ENCODE results near the gene SORCS1. TPM values are rescaled to one million over a fixed set of nuclear protein-coding genes. Genes with fewer than 3 reads are reported as not detected.

The SORCS1 gene
- total and polyA plus RNA-seq, 4 experiments from 2014 or later = not detected

GRCh38 chr10:106560925-106561640 lies 603.4 kb downstream of the SORCS1 start:
- no peak overlapping the region for H3K27ac Mint-ChIP-seq
- H3K4me3 ChIP-seq (ENCODE audit: low read length in 2 of 2) = no peak overlapping the region
- H3K27me3 ChIP-seq (ENCODE audit: insufficient read depth, low read length) = no peaks in the 10 kb centered on the region
- no peak for DNase-seq
- ChIA-PET CTCF (ENCODE audit: partially characterized antibody) (no interaction called here), POLR2A (ENCODE audit: partially characterized antibody) (no interaction called here)
- H3K4me1 Mint-ChIP-seq = no peaks in the 10 kb centered on the region
- no peaks in the 10 kb centered on the region for H3K36me3 Mint-ChIP-seq
- intact Hi-C loops (cut with micrococcal nuclease) = no loop called here
- no peaks in the 10 kb centered on the region for H3K9me3 ChIP-seq (ENCODE audit: control insufficient read depth in 1 of 2, low read length in 2 of 2)
- no peaks in the 10 kb centered on the region for H3K36me3 ChIP-seq (ENCODE audit: insufficient read depth, low read length)
- no peak overlapping the region for H3K4me3 Mint-ChIP-seq
- H3K9me3 Mint-ChIP-seq = peaks cover 0 to 5% (median 3%) of the 10 kb centered on the region in 8 donors
- H3K4me1 ChIP-seq (ENCODE audit: insufficient read depth, low read length) = no peaks in the 10 kb centered on the region
- H3K27me3 Mint-ChIP-seq = no peaks in the 10 kb centered on the region
- H3K27ac ChIP-seq (ENCODE audit: low read depth, low read length) = no peak overlapping the region

- intact Hi-C loops (cut with micrococcal nuclease) = no loop called here
- Histone ChIP-seq H3K27ac (ENCODE audit: low read depth, low read length) (no peak overlapping the region), H3K4me3 (ENCODE audit: low read length in 2 of 2) (no peak overlapping the region), H3K36me3 (ENCODE audit: insufficient read depth, low read length) (no peaks in the 10 kb centered on the region), H3K27me3 (ENCODE audit: insufficient read depth, low read length) (no peaks in the 10 kb centered on the region), H3K9me3 (ENCODE audit: control insufficient read depth in 1 of 2, low read length in 2 of 2) (no peaks in the 10 kb centered on the region), H3K4me1 (ENCODE audit: insufficient read depth, low read length) (no peaks in the 10 kb centered on the region)
- no peak for DNase-seq
- H3K27ac Mint-ChIP-seq = no peak overlapping the region
- peaks cover 0 to 5% (median 2%) of the 10 kb centered on the region in 8 donors for H3K9me3 Mint-ChIP-seq
- H3K27me3 Mint-ChIP-seq = no peaks in the 10 kb centered on the region
- ChIA-PET POLR2A (ENCODE audit: partially characterized antibody) (no interaction called here), CTCF (ENCODE audit: partially characterized antibody) (no interaction called here)
- no peak overlapping the region for H3K4me3 Mint-ChIP-seq
- no peaks in the 10 kb centered on the region for H3K36me3 Mint-ChIP-seq
- H3K4me1 Mint-ChIP-seq = no peaks in the 10 kb centered on the region
Measured at GRCh38 chr10:106559442-106559841, 605.1 kb downstream of the SORCS1 start.

GRCh38 chr10:106557951-106558733 lies 606.4 kb downstream of the SORCS1 start:
- H3K4me3 ChIP-seq (ENCODE audit: low read length in 2 of 2) = no peak overlapping the region
- Mint-ChIP-seq H3K27me3 (no peaks in the 10 kb centered on the region), H3K27ac (no peak overlapping the region), H3K36me3 (no peaks in the 10 kb centered on the region), H3K9me3 (peaks cover 0 to 5% (median 2%) of the 10 kb centered on the region in 8 donors), H3K4me3 (no peak overlapping the region), H3K4me1 (no peaks in the 10 kb centered on the region)
- no peaks in the 10 kb centered on the region for H3K36me3 ChIP-seq (ENCODE audit: insufficient read depth, low read length)
- intact Hi-C loops (cut with micrococcal nuclease) = no loop called here
- H3K4me1 ChIP-seq (ENCODE audit: insufficient read depth, low read length) = no peaks in the 10 kb centered on the region
- POLR2A ChIA-PET (ENCODE audit: partially characterized antibody) = no interaction called here
- H3K27ac ChIP-seq (ENCODE audit: low read depth, low read length) = no peak overlapping the region
- no peaks in the 10 kb centered on the region for H3K9me3 ChIP-seq (ENCODE audit: control insufficient read depth in 1 of 2, low read length in 2 of 2)
- CTCF ChIA-PET (ENCODE audit: partially characterized antibody) = no interaction called here
- no peaks in the 10 kb centered on the region for H3K27me3 ChIP-seq (ENCODE audit: insufficient read depth, low read length)
- DNase-seq = no peak

GRCh38 chr10:106557053-106557452 lies 607.5 kb downstream of the SORCS1 start:
- POLR2A ChIA-PET (ENCODE audit: partially characterized antibody) = no interaction called here
- no peak overlapping the region for H3K4me3 ChIP-seq (ENCODE audit: low read length in 2 of 2)
- no peaks in the 10 kb centered on the region for H3K9me3 ChIP-seq (ENCODE audit: control insufficient read depth in 1 of 2, low read length in 2 of 2)
- Mint-ChIP-seq H3K27ac (no peak overlapping the region), H3K27me3 (no peaks in the 10 kb centered on the region), H3K4me3 (no peak overlapping the region), H3K36me3 (no peaks in the 10 kb centered on the region), H3K4me1 (no peaks in the 10 kb centered on the region), H3K9me3 (peaks cover 0 to 5% (median 3%) of the 10 kb centered on the region in 8 donors)
- H3K27me3 ChIP-seq (ENCODE audit: insufficient read depth, low read length) = no peaks in the 10 kb centered on the region
- CTCF ChIA-PET (ENCODE audit: partially characterized antibody) = interaction anchor here (0.6 kb wide), 1 partner anchor 67 kb away, joined by 4 read pairs; no protein-coding TSS in a partner anchor
- no peaks in the 10 kb centered on the region for H3K36me3 ChIP-seq (ENCODE audit: insufficient read depth, low read length)
- DNase-seq = no peak
- no peak overlapping the region for H3K27ac ChIP-seq (ENCODE audit: low read depth, low read length)
- intact Hi-C loops (cut with micrococcal nuclease) = no loop called here
- H3K4me1 ChIP-seq (ENCODE audit: insufficient read depth, low read length) = no peaks in the 10 kb centered on the region

GRCh38 chr10:106555599-106555998 lies 608.9 kb downstream of the SORCS1 start:
- Mint-ChIP-seq H3K4me1 (no peaks in the 10 kb centered on the region), H3K27ac (no peak overlapping the region), H3K36me3 (no peaks in the 10 kb centered on the region), H3K9me3 (peaks cover 0 to 7% (median 4%) of the 10 kb centered on the region in 8 donors), H3K4me3 (no peak overlapping the region), H3K27me3 (no peaks in the 10 kb centered on the region)
- no peak for DNase-seq
- H3K9me3 ChIP-seq (ENCODE audit: control insufficient read depth in 1 of 2, low read length in 2 of 2) = no peaks in the 10 kb centered on the region
- intact Hi-C loops (cut with micrococcal nuclease) = no loop called here
- H3K27ac ChIP-seq (ENCODE audit: low read depth, low read length) = no peak overlapping the region
- H3K27me3 ChIP-seq (ENCODE audit: insufficient read depth, low read length) = no peaks in the 10 kb centered on the region
- CTCF ChIA-PET (ENCODE audit: partially characterized antibody) = no interaction called here
- no peaks in the 10 kb centered on the region for H3K4me1 ChIP-seq (ENCODE audit: insufficient read depth, low read length)
- no peak overlapping the region for H3K4me3 ChIP-seq (ENCODE audit: low read length in 2 of 2)
- POLR2A ChIA-PET (ENCODE audit: partially characterized antibody) = no interaction called here
- no peaks in the 10 kb centered on the region for H3K36me3 ChIP-seq (ENCODE audit: insufficient read depth, low read length)

GRCh38 chr10:106551501-106552062 lies 612.9 kb downstream of the SORCS1 start:
- Histone ChIP-seq H3K4me3 (ENCODE audit: low read length in 2 of 2) (no peak overlapping the region), H3K27me3 (ENCODE audit: insufficient read depth, low read length) (no peaks in the 10 kb centered on the region), H3K4me1 (ENCODE audit: insufficient read depth, low read length) (no peaks in the 10 kb centered on the region), H3K9me3 (ENCODE audit: control insufficient read depth in 1 of 2, low read length in 2 of 2) (no peaks in the 10 kb centered on the region), H3K27ac (ENCODE audit: low read depth, low read length) (no peak overlapping the region), H3K36me3 (ENCODE audit: insufficient read depth, low read length) (no peaks in the 10 kb centered on the region)
- Mint-ChIP-seq H3K4me1 (no peaks in the 10 kb centered on the region), H3K9me3 (peaks cover 0 to 14% (median 8%) of the 10 kb centered on the region in 8 donors), H3K36me3 (no peaks in the 10 kb centered on the region), H3K27me3 (no peaks in the 10 kb centered on the region), H3K4me3 (no peak overlapping the region), H3K27ac (peak overlapping the region in 1 of 7 donors; percentile 55)
- ChIA-PET CTCF (ENCODE audit: partially characterized antibody) (no interaction called here), POLR2A (ENCODE audit: partially characterized antibody) (no interaction called here)
- no peak for DNase-seq
- intact Hi-C loops (cut with micrococcal nuclease) = no loop called here

GRCh38 chr10:106548832-106549231 lies 615.7 kb downstream of the SORCS1 start:
- intact Hi-C loops (cut with micrococcal nuclease) = no loop called here
- H3K27me3 ChIP-seq (ENCODE audit: insufficient read depth, low read length) = no peaks in the 10 kb centered on the region
- DNase-seq = no peak
- ChIA-PET POLR2A (ENCODE audit: partially characterized antibody) (no interaction called here), CTCF (ENCODE audit: partially characterized antibody) (no interaction called here)
- Mint-ChIP-seq H3K4me1 (no peaks in the 10 kb centered on the region), H3K9me3 (peaks cover 0 to 14% (median 8%) of the 10 kb centered on the region in 8 donors), H3K27ac (no peak overlapping the region), H3K36me3 (no peaks in the 10 kb centered on the region), H3K27me3 (no peaks in the 10 kb centered on the region), H3K4me3 (no peak overlapping the region)
- no peaks in the 10 kb centered on the region for H3K4me1 ChIP-seq (ENCODE audit: insufficient read depth, low read length)
- no peaks in the 10 kb centered on the region for H3K36me3 ChIP-seq (ENCODE audit: insufficient read depth, low read length)
- H3K27ac ChIP-seq (ENCODE audit: low read depth, low read length) = no peak overlapping the region
- no peak overlapping the region for H3K4me3 ChIP-seq (ENCODE audit: low read length in 2 of 2)
- H3K9me3 ChIP-seq (ENCODE audit: control insufficient read depth in 1 of 2, low read length in 2 of 2) = no peaks in the 10 kb centered on the region
